Measurements from ENCODE around the gene ALOX12. TPM values are rescaled to one million over a fixed set of nuclear protein-coding genes. Genes with fewer than 3 reads are reported as not detected.
"Not testable (repeated sequence)": the region's sequence is repeated elsewhere in the genome, so short reads cannot be mapped to it uniquely, and the experiment has no call there.

ALOX12 gene
- total RNA-seq, 4 donors from 2014 or later, result not detected

DNA sequence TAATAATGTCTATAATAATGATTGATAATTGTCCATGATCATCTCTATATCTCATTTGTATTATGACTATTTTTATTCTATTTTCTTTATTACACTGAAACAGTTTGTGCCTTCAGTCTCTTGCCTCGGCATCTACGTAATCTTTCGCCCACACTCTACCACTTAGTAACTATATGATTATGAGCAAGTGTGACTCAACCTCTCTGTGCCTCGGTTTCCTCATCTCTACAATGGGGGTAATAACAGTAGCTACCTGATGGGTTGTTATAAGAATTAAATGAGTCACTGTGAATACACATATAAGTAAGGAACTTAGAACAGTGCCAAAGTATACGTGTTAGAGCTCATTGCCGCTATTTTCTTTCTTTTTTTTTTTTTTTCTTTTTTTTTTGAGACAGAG, 51.7 kb downstream of the ALOX12 start:
- intact Hi-C loops (cut with DNase I; ENCODE audit: low total_unique reads) (loop anchor here (10.0 kb wide), 1 partner anchor 297 kb away; no protein-coding TSS in a partner anchor), in situ Hi-C loops (cut with MboI; ENCODE audit: low sequenced_read_pairs in 4 of 4) (loop anchor here in 1 of 4 donors (25.0 kb wide), 1 partner anchor 290 kb away; the partner anchor contains the start of genes ACAP1 and NEURL4)
- TF ChIP-seq CTCF (IDR thresholded peaks at IDR 0.05 in 4 of 5, conservative IDR thresholded peaks at IDR 0.05 in 1 of 5), result no peak
- no peak for TF ChIP-seq POLR2A (IDR thresholded peaks at IDR 0.05)
- ATAC-seq, result no peak
- Histone ChIP-seq H3K27me3 (peaks cover 16 to 22% (median 19%) of the 10 kb centered on the region in 3 donors), H3K4me3 (no peak overlapping the region), H3K9me3 (no peaks in the 10 kb centered on the region), H3K27ac (no peak overlapping the region), H3K36me3 (no peaks in the 10 kb centered on the region), H3K4me1 (peaks cover 10 to 12% of the 10 kb centered on the region in 2 donors)
- no peak for DNase-seq

DNA sequence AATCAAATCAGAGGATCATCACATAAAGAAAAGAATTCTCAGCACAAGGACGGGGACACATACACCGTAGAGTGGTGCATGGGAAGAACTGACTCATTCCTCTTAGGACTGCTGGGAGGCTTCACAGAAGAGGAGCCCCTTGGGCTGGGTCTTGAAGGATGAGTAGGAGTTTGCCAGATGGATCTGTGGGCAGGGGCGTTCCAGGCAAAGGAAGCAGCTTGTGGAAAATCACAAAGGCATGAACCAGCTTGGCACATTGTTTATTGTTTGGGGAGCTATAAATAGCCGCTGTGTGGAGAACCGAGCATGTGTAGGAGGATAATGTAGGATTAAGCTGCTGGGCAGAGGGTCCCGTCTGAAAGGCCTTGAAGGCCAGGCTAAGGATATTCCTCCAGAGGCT, 53.1 kb downstream of the ALOX12 start:
- ATAC-seq (no peak), DNase-seq (no peak)
- intact Hi-C loops (cut with DNase I; ENCODE audit: low total_unique reads) (loop anchor here (10.0 kb wide), 1 partner anchor 296 kb away; no protein-coding TSS in a partner anchor), in situ Hi-C loops (cut with MboI; ENCODE audit: low sequenced_read_pairs in 4 of 4) (loop anchor here in 1 of 4 donors (25.0 kb wide), 1 partner anchor 288 kb away; the partner anchor contains the start of genes ACAP1 and NEURL4)
- Histone ChIP-seq H3K36me3 (no peaks in the 10 kb centered on the region), H3K9me3 (no peaks in the 10 kb centered on the region), H3K27ac (no peak overlapping the region), H3K4me3 (no peak overlapping the region), H3K4me1 (peaks cover under 1 to 1% of the 10 kb centered on the region in 2 donors), H3K27me3 (peaks cover 3 to 8% (median 5%) of the 10 kb centered on the region in 3 donors)
- TF ChIP-seq POLR2A (IDR thresholded peaks at IDR 0.05) (no peak), CTCF (IDR thresholded peaks at IDR 0.05 in 4 of 5, conservative IDR thresholded peaks at IDR 0.05 in 1 of 5) (no peak)

GRCh38 chr17:7050583-7050982, 54.7 kb downstream of the ALOX12 start:
- intact Hi-C loops (cut with DNase I; ENCODE audit: low total_unique reads), result loop anchor here (5.0 kb wide), 1 partner anchor 127 kb away; the partner anchor contains the start of gene ASGR1
- H3K4me3 ChIP-seq, H3K27ac ChIP-seq, DNase-seq, H3K9me3 ChIP-seq, H3K27me3 ChIP-seq, ATAC-seq, H3K36me3 ChIP-seq, H3K4me1 ChIP-seq: not testable (repeated sequence)
- in situ Hi-C loops (cut with MboI; ENCODE audit: low sequenced_read_pairs in 4 of 4), result loop anchor here (5.0 kb wide), 2 partner anchors 82 to 87 kb away; no protein-coding TSS in a partner anchor

DNA sequence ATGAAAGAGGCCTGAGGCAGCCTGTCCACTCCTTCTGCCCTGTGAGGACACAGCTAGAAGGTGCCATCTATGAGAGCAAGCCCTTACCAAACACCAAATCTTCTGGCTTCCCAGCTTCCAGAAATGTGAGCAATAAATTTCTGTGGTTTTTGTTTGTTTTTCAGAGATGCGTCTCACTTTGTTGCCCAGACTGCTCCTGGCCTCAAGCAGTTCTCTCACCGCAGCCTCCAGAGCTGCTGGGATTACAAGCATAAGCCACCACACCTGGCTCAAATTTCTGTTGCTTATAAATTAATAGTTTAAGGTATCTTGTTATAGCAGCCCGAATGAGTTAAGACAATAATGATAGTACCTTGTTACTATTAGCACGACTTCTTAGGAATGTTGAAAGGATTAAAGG, 60.5 kb downstream of the ALOX12 start:
- intact Hi-C loops (cut with DNase I; ENCODE audit: low total_unique reads), result no loop called here
- DNase-seq (no peak), ATAC-seq (no peak)
- H3K9me3 ChIP-seq, result no peaks in the 10 kb centered on the region
- no peak overlapping the region for H3K4me3 ChIP-seq
- in situ Hi-C loops (cut with MboI; ENCODE audit: low sequenced_read_pairs in 4 of 4), result no loop called here
- no peak overlapping the region for H3K27ac ChIP-seq
- peaks cover 0 to 3% (median 0%) of the 10 kb centered on the region in 3 donors for H3K27me3 ChIP-seq
- TF ChIP-seq CTCF (IDR thresholded peaks at IDR 0.05 in 4 of 5, conservative IDR thresholded peaks at IDR 0.05 in 1 of 5), result no peak
- TF ChIP-seq POLR2A (IDR thresholded peaks at IDR 0.05), result no peak
- H3K4me1 ChIP-seq, result no peaks in the 10 kb centered on the region
- no peaks in the 10 kb centered on the region for H3K36me3 ChIP-seq

DNA sequence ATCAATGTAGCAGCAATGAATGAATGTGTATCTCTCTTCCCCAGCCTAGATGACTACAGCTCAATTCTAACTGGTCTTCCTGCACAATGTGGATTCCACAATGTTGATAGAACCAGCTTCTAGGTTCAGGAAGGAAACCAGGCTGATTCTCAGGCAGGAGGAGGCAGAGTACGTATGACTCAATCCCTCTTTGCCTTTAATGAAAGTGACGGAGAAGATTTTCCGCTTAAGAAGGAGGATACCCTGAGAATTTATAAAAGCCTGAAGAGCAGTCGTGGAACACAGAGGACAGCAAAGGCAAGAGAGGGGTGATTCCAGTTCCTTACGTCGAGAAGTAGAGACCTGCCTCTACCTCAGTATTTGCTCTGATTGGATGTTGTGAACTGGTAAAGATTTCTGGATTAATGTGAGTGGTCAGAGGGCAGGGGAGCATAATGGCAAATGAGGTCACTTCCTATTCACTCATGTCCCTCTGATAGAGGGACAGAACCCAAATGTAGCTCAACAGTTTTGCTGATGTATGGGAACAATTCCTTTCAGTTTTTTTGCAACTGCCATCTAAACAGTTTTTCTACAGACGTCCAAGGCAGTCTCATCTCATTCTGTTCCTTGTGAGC, 63.1 kb downstream of the ALOX12 start:
- in situ Hi-C loops (cut with MboI; ENCODE audit: low sequenced_read_pairs in 4 of 4) (no loop called here), intact Hi-C loops (cut with DNase I; ENCODE audit: low total_unique reads) (no loop called here)
- H3K27ac ChIP-seq, result no peak overlapping the region
- no peaks in the 10 kb centered on the region for H3K36me3 ChIP-seq
- TF ChIP-seq CTCF (IDR thresholded peaks at IDR 0.05 in 4 of 5, conservative IDR thresholded peaks at IDR 0.05 in 1 of 5) (no peak), POLR2A (IDR thresholded peaks at IDR 0.05) (no peak)
- no peaks in the 10 kb centered on the region for H3K4me1 ChIP-seq
- DNase-seq (no peak), ATAC-seq (no peak)
- no peak overlapping the region for H3K4me3 ChIP-seq
- H3K27me3 ChIP-seq, result peaks cover 0 to 3% (median 0%) of the 10 kb centered on the region in 3 donors
- no peaks in the 10 kb centered on the region for H3K9me3 ChIP-seq

MicroRNAs within 50 kb of the gene (microRNA counts, 767-probe panel; counts per million panel counts)
- microRNA hsa-miR-195-5p, result 5,583 to 6,684 counts per million in 2 donors
- 356 to 448 counts per million in 2 donors for microRNA hsa-miR-497-5p

Other genes starting within 250 kb of the ALOX12 start
- gene XAF1, start 240.0 kb upstream of the ALOX12 start, total RNA-seq, result 10 to 100 TPM in 2 of 4 donors, 1 to 10 TPM in 2; 6.1 to 15.7 (median 9.8) TPM
- not detected for gene FBXO39, start 219.8 kb upstream of the ALOX12 start, total RNA-seq
- not detected for gene TEKT1, start 164.3 kb upstream of the ALOX12 start, total RNA-seq
- gene RNASEK, start 16.6 kb downstream of the ALOX12 start, total RNA-seq, result 100 to 1,000 TPM; 181 to 201 (median 190) TPM
- 1 to 10 TPM; 1.2 to 3.9 (median 2.1) TPM for gene BCL6B, start 27.0 kb downstream of the ALOX12 start, total RNA-seq
- gene SLC16A13, start 40.0 kb downstream of the ALOX12 start, total RNA-seq, result under 1 TPM in 2 of 4 donors, not detected in 2; 0.36 to 0.49 TPM
- gene SLC16A11, start 48.0 kb downstream of the ALOX12 start, total RNA-seq, result under 1 TPM in 2 of 4 donors, not detected in 2; 0.31 to 0.78 TPM
- gene CLEC10A, start 84.2 kb downstream of the ALOX12 start, total RNA-seq, result 1 to 10 TPM in 3 of 4 donors, not detected in 1; 1.3 to 2.8 (median 2.3) TPM
- gene ASGR2, start 118.8 kb downstream of the ALOX12 start, total RNA-seq, result 1 to 10 TPM in 2 of 4 donors, not detected in 2; 1.6 to 2.2 TPM
- 1 to 10 TPM in 1 of 4 donors, under 1 TPM in 1, not detected in 2; 0.81 to 1.8 TPM for gene ASGR1, start 183.3 kb downstream of the ALOX12 start, total RNA-seq
- gene DLG4, start 223.8 kb downstream of the ALOX12 start, total RNA-seq, result 1 to 10 TPM; 3.5 to 6.7 (median 5.3) TPM
- gene ACADVL, start 223.9 kb downstream of the ALOX12 start, total RNA-seq, result 1,000 to 10,000 TPM in 3 of 4 donors, 100 to 1,000 TPM in 1; 771 to 1,217 (median 1,086) TPM
- 10 to 100 TPM; 15.5 to 22.6 (median 20.5) TPM for gene DVL2, start 238.5 kb downstream of the ALOX12 start, total RNA-seq
- gene PHF23, start 243.4 kb downstream of the ALOX12 start, total RNA-seq, result 10 to 100 TPM; 16.9 to 31.8 (median 24.1) TPM
- 100 to 1,000 TPM; 207 to 626 (median 258) TPM for gene GABARAP, start 246.4 kb downstream of the ALOX12 start, total RNA-seq

All from gastrocnemius medialis (tissue), 4 donors.